Astrocyte of the cerebellum (primary cell): ENCODE results near the gene SLC13A5.
A peak's percentile ranks its signal among the peaks of the same experiment; 100 is the strongest.

Experiments
- DNase-seq: peaks from one replicate; pipeline ENCODE4 v3.0.0-alpha.2; 2011; ENCODE audit warnings: low read depth
- H3K4me3 ChIP-seq: 2 replicates; pipeline ENCODE4 v1.5.1; 2011; ENCODE audit warnings: mild to moderate bottlenecking, low read depth, low read length, moderate library complexity
- CTCF ChIP-seq: IDR thresholded peaks from 2 replicates; pipeline ENCODE4 v1.5.1; 2012; ENCODE audit warnings: low read length, low read depth, moderate library complexity, mild to moderate bottlenecking; ENCODE audit errors: missing control alignments
- in situ Hi-C: cut with HindIII; loops from 2 replicates; pipeline ENCODE4 v1.10.0; 2017; ENCODE audit warnings: low sequenced_read_pairs

The SLC13A5 gene

GRCh38 chr17:6706499-6706898 lies 6.7 kb downstream of the SLC13A5 start:
- no peak for DNase-seq
- no peak for TF ChIP-seq CTCF
- in situ Hi-C loops = no loop called here
- H3K4me3 ChIP-seq = no peak overlapping the region

GRCh38 chr17:6704470-6705052 lies 8.6 kb downstream of the SLC13A5 start:
- no peak for TF ChIP-seq CTCF
- H3K4me3 ChIP-seq = no peak overlapping the region
- DNase-seq = no peak
- in situ Hi-C loops = no loop called here

GRCh38 chr17:6703751-6704150 lies 9.4 kb downstream of the SLC13A5 start:
- TF ChIP-seq CTCF = no peak
- no peak for DNase-seq
- no peak overlapping the region for H3K4me3 ChIP-seq
- in situ Hi-C loops = no loop called here

GRCh38 chr17:6702567-6703215 lies 10.5 kb downstream of the SLC13A5 start:
- H3K4me3 ChIP-seq = no peak overlapping the region
- TF ChIP-seq CTCF = no peak
- in situ Hi-C loops = no loop called here
- no peak for DNase-seq

GRCh38 chr17:6701719-6702118 lies 11.4 kb downstream of the SLC13A5 start:
- H3K4me3 ChIP-seq = no peak overlapping the region
- peak; percentile 40 for TF ChIP-seq CTCF
- no peak for DNase-seq
- in situ Hi-C loops = no loop called here

GRCh38 chr17:6700948-6701307 lies 12.2 kb downstream of the SLC13A5 start:
- no peak for TF ChIP-seq CTCF
- no peak for DNase-seq
- in situ Hi-C loops = no loop called here
- no peak overlapping the region for H3K4me3 ChIP-seq
